Effector CD4-positive, alpha-beta T cell (primary cell): ENCODE data around the gene KCNA5.

Experiments used
- DNase-seq: peaks from one replicate; pipeline ENCODE4 v3.0.0-alpha.2; 2020

KCNA5 gene

GRCh38 chr12:5064913-5065490, 21.3 kb downstream of the KCNA5 start:
- no peak for DNase-seq

- DNase-seq = no peak
Measured at GRCh38 chr12:5066251-5066650, 22.6 kb downstream of the KCNA5 start.

- no peak for DNase-seq
Measured at GRCh38 chr12:5068126-5068525, 24.4 kb downstream of the KCNA5 start.

DNA sequence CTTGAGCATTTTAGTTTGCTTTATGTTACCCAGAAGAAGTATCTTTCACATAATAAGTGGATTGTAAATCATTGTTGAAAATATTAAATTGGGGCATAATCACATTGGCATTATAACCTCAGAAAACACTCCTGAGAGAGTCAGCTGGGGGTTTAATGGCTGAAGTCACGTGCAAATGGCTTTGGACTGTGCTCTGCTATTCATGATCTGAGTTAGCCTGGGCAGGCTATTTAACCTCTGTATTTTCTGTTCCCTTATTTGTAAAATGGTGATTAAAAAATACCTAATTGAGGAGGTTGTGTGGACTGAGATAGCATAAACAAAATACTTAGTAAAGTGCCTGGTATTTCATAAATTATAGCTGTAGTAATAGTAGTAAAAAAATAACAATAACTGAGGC, 24.9 kb downstream of the KCNA5 start:
- DNase-seq = no peak

DNA sequence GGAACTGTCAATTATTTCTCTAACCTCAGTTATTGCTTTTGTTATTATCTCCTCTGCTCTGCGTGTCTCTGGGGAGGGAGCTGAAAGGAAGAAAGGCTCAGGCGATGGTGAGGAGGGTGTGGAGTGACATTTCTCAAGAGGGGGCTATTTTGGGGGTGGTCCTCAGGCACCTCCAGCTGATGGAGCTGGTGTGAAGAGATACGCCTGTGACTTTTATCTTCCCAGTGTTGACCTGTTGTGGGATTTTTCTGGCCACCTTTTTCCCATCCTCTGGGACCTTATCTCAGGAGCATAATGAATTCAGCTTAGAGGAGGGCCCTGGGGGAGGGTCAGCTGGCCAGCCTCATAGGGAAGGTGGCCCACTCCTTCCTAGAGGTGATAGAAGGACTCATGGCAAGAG, 26.4 kb downstream of the KCNA5 start:
- DNase-seq = no peak

GRCh38 chr12:5071496-5071895, 27.8 kb downstream of the KCNA5 start:
- no peak for DNase-seq

GRCh38 chr12:5072311-5072710, 28.6 kb downstream of the KCNA5 start:
- DNase-seq = no peak

DNA sequence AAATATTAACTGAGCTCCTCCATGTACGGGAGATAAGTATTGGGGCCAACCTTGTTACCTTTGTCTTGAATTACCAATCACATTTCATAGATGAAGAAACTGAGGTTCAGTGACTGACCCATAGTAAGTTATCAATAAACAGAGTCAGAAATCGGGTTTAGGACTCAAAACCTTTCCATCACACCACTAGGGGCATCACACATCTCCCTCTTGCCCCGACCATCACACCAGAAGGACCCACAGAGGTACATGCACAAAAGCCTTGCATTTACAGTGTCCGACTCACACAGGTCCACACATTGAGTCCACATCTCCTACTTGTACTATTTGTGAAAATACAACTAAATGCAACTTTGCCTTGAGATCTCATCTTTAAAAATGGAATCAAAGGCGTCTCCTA, 29.4 kb downstream of the KCNA5 start:
- no peak for DNase-seq

DNA sequence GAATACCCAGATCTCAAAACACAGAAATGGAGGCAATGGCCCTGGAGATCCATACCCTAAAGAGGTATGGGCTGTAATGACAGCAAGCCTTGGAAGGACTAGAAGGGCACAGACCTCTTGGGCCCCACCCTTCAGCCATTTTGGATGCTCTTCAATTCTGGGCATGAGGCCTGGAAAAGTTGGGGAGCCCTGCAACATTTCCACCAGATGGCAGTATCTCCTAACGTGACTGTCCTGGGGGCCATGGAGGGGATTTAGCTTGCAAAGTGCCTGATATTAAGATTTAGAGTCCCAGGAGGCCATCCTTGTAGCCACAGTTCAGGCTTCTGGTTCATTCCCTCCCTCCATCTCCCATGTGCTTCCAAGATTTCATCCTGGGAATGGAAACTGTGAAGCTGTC, 30.2 kb downstream of the KCNA5 start:
- no peak for DNase-seq

DNA sequence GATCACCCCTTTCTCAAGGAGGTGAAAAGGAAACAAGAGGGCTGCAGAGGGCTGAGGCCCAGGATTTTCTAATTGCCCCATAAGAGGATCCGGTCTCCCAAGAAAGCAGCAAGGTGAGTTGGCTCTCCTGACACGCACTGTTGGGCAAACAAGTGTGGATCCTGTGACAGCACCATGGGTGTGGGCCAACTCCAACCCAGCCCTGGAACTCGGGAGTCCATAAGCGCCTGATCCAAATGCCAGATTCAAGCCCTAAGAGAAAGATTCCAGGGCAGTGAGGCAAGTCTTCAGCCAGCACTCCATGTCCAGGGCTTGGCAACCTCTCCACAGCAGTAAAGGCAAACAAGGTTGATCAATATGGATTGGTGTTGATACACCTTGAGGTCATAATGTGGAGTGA, 33.1 kb downstream of the KCNA5 start:
- DNase-seq = no peak

GRCh38 chr12:5078423-5078822, 34.7 kb downstream of the KCNA5 start:
- DNase-seq = no peak

GRCh38 chr12:5081016-5081415, 37.3 kb downstream of the KCNA5 start:
- DNase-seq = no peak

- DNase-seq = no peak
Measured at GRCh38 chr12:5083955-5084849, 40.5 kb downstream of the KCNA5 start.

- no peak for DNase-seq
Measured at GRCh38 chr12:5085896-5086295, 42.2 kb downstream of the KCNA5 start.

DNA sequence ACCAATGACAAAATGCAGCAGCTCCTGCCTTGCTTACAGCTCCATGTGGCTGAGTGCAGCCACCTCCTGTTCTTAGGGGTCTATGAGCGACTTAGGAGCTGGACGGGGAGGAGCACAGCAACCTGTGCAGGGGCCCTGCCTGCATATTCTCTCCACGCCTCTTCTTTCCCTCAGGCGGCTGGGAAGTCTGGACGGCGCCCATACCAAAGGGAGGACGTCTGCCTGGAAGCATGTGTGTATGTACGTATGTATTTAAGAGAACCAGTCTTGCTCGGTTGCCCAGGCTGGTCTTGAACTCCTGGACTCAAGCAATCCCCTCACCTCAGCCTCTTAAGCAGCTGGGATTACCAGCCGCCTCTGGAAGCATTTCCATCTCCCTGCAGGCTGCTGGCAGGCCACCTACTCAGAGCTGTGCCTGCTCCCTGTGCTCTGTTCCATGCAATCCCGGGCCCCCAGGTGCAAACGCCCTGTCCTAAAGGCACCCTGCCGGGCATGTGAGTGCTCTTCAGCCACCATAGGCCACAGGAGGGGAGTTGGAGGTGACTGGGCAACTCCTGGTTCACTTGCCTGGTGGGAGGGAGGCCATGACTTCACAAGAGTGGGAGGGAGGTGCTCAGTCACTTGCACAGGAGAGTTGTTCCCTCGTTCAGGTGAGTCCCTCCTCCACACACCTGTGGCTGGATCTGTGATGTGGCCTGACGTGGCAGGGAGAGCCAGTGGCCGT, 44.3 kb downstream of the KCNA5 start:
- no peak for DNase-seq

GRCh38 chr12:5088586-5089264, 45.0 kb downstream of the KCNA5 start:
- no peak for DNase-seq

DNA sequence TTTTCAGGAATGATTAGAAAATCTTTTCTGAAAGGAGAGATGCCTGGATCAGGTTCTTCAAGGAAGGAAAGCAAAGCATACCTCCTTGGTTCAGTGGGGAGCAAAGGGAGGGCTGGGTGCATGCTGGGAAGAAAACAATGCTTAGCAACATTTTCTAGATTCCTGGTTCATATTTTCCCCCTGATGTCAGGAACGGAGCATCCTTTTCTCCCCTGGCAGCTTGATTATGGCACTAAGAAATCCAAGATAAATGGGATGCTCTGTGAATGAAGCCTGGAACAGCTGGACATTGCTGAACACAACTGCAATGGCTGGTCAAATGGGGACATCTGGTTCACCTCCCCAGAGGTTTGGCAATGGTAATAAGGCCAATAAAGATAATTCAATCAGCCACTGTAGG, 50.9 kb downstream of the KCNA5 start:
- DNase-seq = no peak

DNA sequence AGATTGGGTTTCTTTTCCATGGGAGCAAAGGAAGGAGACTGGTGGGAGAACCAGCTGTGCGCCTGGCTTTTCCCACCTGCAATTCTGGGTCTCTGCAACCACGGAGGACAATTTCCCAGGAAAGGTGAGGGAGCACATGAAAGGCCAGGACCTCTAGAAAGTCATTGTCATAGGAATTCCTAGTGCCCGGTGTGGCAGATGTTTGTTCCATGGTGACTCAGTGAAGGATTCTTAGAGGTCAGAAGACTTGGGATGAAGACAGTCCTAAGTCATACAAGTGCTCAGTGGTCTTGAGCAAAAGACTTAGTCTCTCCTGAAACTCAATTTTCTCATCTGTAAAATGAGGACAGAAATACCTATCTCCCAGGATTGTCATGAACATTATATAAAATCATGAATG, 51.3 kb downstream of the KCNA5 start:
- DNase-seq = no peak
